H9 (cell line): Measurements from ENCODE around the gene PNPO. TPM values are rescaled to one million over a fixed set of nuclear protein-coding genes. Genes with fewer than 3 reads are reported as not detected.

ENCODE experiments used
- DNase-seq: peaks from one replicate; pipeline ENCODE4 v3.0.0-alpha.2; 2017
- H2AFZ ChIP-seq: one replicate; pipeline ENCODE4 v1.6.1; 2013; ENCODE audit warnings: mild to moderate bottlenecking, low read length, control low read depth, moderate library complexity
- H2AK5ac ChIP-seq: 2 replicates; pipeline ENCODE4 v1.6.1; 2013; ENCODE audit warnings: low read length, control low read depth, mixed read lengths; ENCODE audit not compliant: insufficient read length
- H2BK120ac ChIP-seq: one replicate; pipeline ENCODE4 v1.6.1; 2013; ENCODE audit warnings: low read depth, mild to moderate bottlenecking, low read length, control low read depth, inconsistent platforms; ENCODE audit not compliant: poor library complexity, severe bottlenecking
- H2BK12ac ChIP-seq: 2 replicates; pipeline ENCODE4 v1.6.1; 2013; ENCODE audit warnings: low read length, control low read depth, mixed read lengths, low read depth; ENCODE audit not compliant: insufficient read length
- H2BK15ac ChIP-seq: 2 replicates; pipeline ENCODE4 v1.6.1; 2013; ENCODE audit warnings: low read depth, low read length, control low read depth
- H2BK20ac ChIP-seq: one replicate; pipeline ENCODE4 v1.6.1; 2013; ENCODE audit warnings: low read depth, mild to moderate bottlenecking, low read length, control low read depth, inconsistent platforms; ENCODE audit not compliant: poor library complexity, severe bottlenecking
- H2BK5ac ChIP-seq: 2 replicates; pipeline ENCODE4 v1.6.1; 2013; ENCODE audit warnings: low read length, control low read depth, mixed read lengths; ENCODE audit not compliant: insufficient read length
- H3K14ac ChIP-seq: 2 replicates; pipeline ENCODE4 v1.6.1; 2013; ENCODE audit warnings: low read length, control low read depth; ENCODE audit not compliant: insufficient read depth
- H3K18ac ChIP-seq: 2 replicates; pipeline ENCODE4 v1.6.1; 2013; ENCODE audit warnings: low read depth, mild to moderate bottlenecking, mixed read lengths, low read length, control low read depth; ENCODE audit not compliant: insufficient read length
- H3K23ac ChIP-seq: 2 replicates; pipeline ENCODE4 v1.6.1; 2013; ENCODE audit warnings: low read length, control low read depth, mixed read lengths, low read depth; ENCODE audit not compliant: insufficient read length
- H3K23me2 ChIP-seq: 2 replicates; pipeline ENCODE4 v1.6.1; 2013; ENCODE audit warnings: low read depth, mild to moderate bottlenecking, mixed read lengths, low read length, control low read depth; ENCODE audit not compliant: insufficient read length, poor library complexity, severe bottlenecking
- H3K27ac ChIP-seq: 2 replicates; pipeline ENCODE4 v1.5.1; 2013; ENCODE audit warnings: low read length, control low read depth, mixed read lengths, low read depth; ENCODE audit not compliant: insufficient read length
- H3K27me3 ChIP-seq: 2 replicates; pipeline ENCODE4 v1.6.1; 2013; ENCODE audit warnings: low read length, control low read depth, inconsistent platforms; ENCODE audit not compliant: insufficient read depth
- H3K4ac ChIP-seq: 2 replicates; pipeline ENCODE4 v1.6.1; 2013; ENCODE audit warnings: low read depth, mild to moderate bottlenecking, control low read depth, inconsistent platforms, low read length, moderate library complexity
- H3K4me1 ChIP-seq: 2 replicates; pipeline ENCODE4 v1.6.1; 2013; ENCODE audit warnings: low read length, control low read depth, inconsistent platforms; ENCODE audit not compliant: insufficient read depth
- H3K4me2 ChIP-seq: 2 replicates; pipeline ENCODE4 v1.6.1; 2013; ENCODE audit warnings: low read length, control low read depth, mixed read lengths; ENCODE audit not compliant: insufficient read length, insufficient read depth
- H3K56ac ChIP-seq: 2 replicates; pipeline ENCODE4 v1.6.1; 2013; ENCODE audit warnings: low read depth, mild to moderate bottlenecking, mixed read lengths, low read length, control low read depth; ENCODE audit not compliant: insufficient read length
- H3K79me1 ChIP-seq: 2 replicates; pipeline ENCODE4 v1.6.1; 2013; ENCODE audit warnings: low read depth, mild to moderate bottlenecking, moderate library complexity, low read length, control low read depth, inconsistent platforms; ENCODE audit not compliant: insufficient read depth, poor library complexity, severe bottlenecking
- H3K79me2 ChIP-seq: 2 replicates; pipeline ENCODE4 v1.6.1; 2013; ENCODE audit warnings: low read length, control low read depth, inconsistent platforms; ENCODE audit not compliant: insufficient read depth
- H3K9ac ChIP-seq: 2 replicates; pipeline ENCODE4 v1.6.1; 2013; ENCODE audit warnings: low read length, control low read depth, mixed read lengths; ENCODE audit not compliant: insufficient read length; ENCODE audit errors: extremely low read depth
- H3K9me3 ChIP-seq: one replicate; pipeline ENCODE4 v1.6.1; 2013; ENCODE audit warnings: low read depth, low read length, inconsistent platforms; ENCODE audit not compliant: control insufficient read depth
- H3T11ph ChIP-seq: one replicate; pipeline ENCODE4 v1.6.1; 2013; ENCODE audit warnings: mild to moderate bottlenecking, low read length, control low read depth, inconsistent platforms
- H4K20me1 ChIP-seq: one replicate; pipeline ENCODE4 v1.6.1; 2013; ENCODE audit not compliant: control insufficient read depth, insufficient read length, insufficient read depth
- H4K5ac ChIP-seq: 2 replicates; pipeline ENCODE4 v1.6.1; 2013; ENCODE audit warnings: low read depth, mild to moderate bottlenecking, mixed read lengths, low read length, control low read depth; ENCODE audit not compliant: insufficient read length
- H4K8ac ChIP-seq: replicated peaks from 2 replicates; pipeline ENCODE4 v1.6.1; 2013; ENCODE audit warnings: low read length, control low read depth, mixed read lengths, low read depth; ENCODE audit not compliant: insufficient read length
- H4K91ac ChIP-seq: 2 replicates; pipeline ENCODE4 v1.6.1; 2013; ENCODE audit warnings: low read depth, mild to moderate bottlenecking, moderate library complexity, mixed read lengths, low read length, control low read depth; ENCODE audit not compliant: insufficient read length
- H3K27ac Mint-ChIP-seq, 3 experiments: 2 replicates in 2 of 3; 3 replicates in 1 of 3; pipeline ENCODE4 v1.8.0; 2020 to 2021; ENCODE audit warnings: mixed read lengths in 3 of 3, mild to moderate bottlenecking in 1 of 3, moderate library complexity in 1 of 3
- H3K27me3 Mint-ChIP-seq: 2 replicates; pipeline ENCODE4 v1.8.0; 2021; ENCODE audit warnings: low read depth, mild to moderate bottlenecking, moderate library complexity, mixed read lengths
- H3K36me3 Mint-ChIP-seq, 3 experiments: 2 replicates in 2 of 3; 3 replicates in 1 of 3; pipeline ENCODE4 v1.8.0; 2020 to 2021; ENCODE audit warnings: low read depth in 3 of 3, mixed read lengths in 3 of 3; ENCODE audit not compliant: insufficient read depth in 1 of 3
- H3K4me1 Mint-ChIP-seq, 2 experiments: 2 replicates each; pipeline ENCODE4 v1.8.0; 2020; ENCODE audit warnings: mixed read lengths in 2 of 2
- H3K4me3 Mint-ChIP-seq, 2 experiments: 2 replicates in 1 of 2; 3 replicates in 1 of 2; pipeline ENCODE4 v1.8.0; 2020 to 2021; ENCODE audit warnings: mild to moderate bottlenecking in 2 of 2, mixed read lengths in 2 of 2, moderate library complexity in 1 of 2
- H3K9me3 Mint-ChIP-seq, 2 experiments: 2 replicates in 1 of 2; 3 replicates in 1 of 2; pipeline ENCODE4 v1.8.0; 2020; ENCODE audit warnings: mild to moderate bottlenecking in 2 of 2, mixed read lengths in 2 of 2, moderate library complexity in 1 of 2
- CTCF ChIP-seq: fragments of 200-600 bp; sonication (generic); conservative IDR thresholded peaks from 3 replicates; pipeline ENCODE4 v1.8.0; 2021; ENCODE audit warnings: antibody characterized with exemption, mild to moderate bottlenecking
- WGBS: extraction: QIAGEN DNeasy Blood & Tissue Kit; methylation state at CpG from one replicate; pipeline ENCODE4 v1.1.7; 2013; ENCODE audit warnings: missing lambda C conversion rate, low lambda C conversion rate, mixed read lengths; ENCODE audit not compliant: insufficient read length; ENCODE audit errors: extremely low coverage; 5-methylcytosine and 5-hydroxymethylcytosine counted together
- total RNA-seq: library from RNA; stranded (reverse); gene quantifications from 2 replicates; pipeline ENCODE4 v1.2.1, GENCODE V29; 2021

The PNPO gene
- total RNA-seq, 1 experiment from 2014 or later, result 6.7 TPM

GRCh38 chr17:47913050-47913449, 28.3 kb upstream of the PNPO start:
- Mint-ChIP-seq H3K27ac (no peak overlapping the region), H3K4me1 (no peaks in the 10 kb centered on the region; a peak in 1 of 4 replicates), H3K4me3 (no peak overlapping the region), H3K27me3 (no peaks in the 10 kb centered on the region), H3K9me3 (no peaks in the 10 kb centered on the region), H3K36me3 (peaks cover 0 to 22% (median 16%) of the 10 kb centered on the region in 3 experiments; a peak in 5 of 7 replicates)
- no peak for DNase-seq
- no peak overlapping the region for H2AFZ ChIP-seq
- no peak overlapping the region for H3K4ac ChIP-seq
- no peak overlapping the region for H2BK5ac ChIP-seq
- no peaks in the 10 kb centered on the region for H3K9me3 ChIP-seq
- H2AK5ac ChIP-seq, result no peak overlapping the region
- no peak overlapping the region for H3K23ac ChIP-seq
- H3K4me1 ChIP-seq, result no peaks in the 10 kb centered on the region
- H4K20me1 ChIP-seq, result no peaks in the 10 kb centered on the region
- H2BK12ac ChIP-seq, result no peak overlapping the region
- WGBS, result no CpG with 5 or more reads among the region's 2 CpGs
- no peak overlapping the region for H3K4me2 ChIP-seq
- H4K8ac ChIP-seq, result no peak overlapping the region
- H4K5ac ChIP-seq, result no peak overlapping the region
- H2BK15ac ChIP-seq, result no peak overlapping the region
- no peak overlapping the region for H3K18ac ChIP-seq
- no peak overlapping the region for H3K9ac ChIP-seq
- no peak for TF ChIP-seq CTCF
- H3T11ph ChIP-seq, result no peak overlapping the region
- H3K27me3 ChIP-seq, result no peaks in the 10 kb centered on the region
- H3K56ac ChIP-seq, result no peak overlapping the region
- no peaks in the 10 kb centered on the region for H3K79me1 ChIP-seq
- no peak overlapping the region for H3K14ac ChIP-seq
- no peaks in the 10 kb centered on the region for H3K79me2 ChIP-seq
- no peaks in the 10 kb centered on the region for H3K23me2 ChIP-seq
- no peak overlapping the region for H2BK20ac ChIP-seq
- no peak overlapping the region for H4K91ac ChIP-seq
- H3K27ac ChIP-seq, result no peak overlapping the region
- H2BK120ac ChIP-seq, result no peak overlapping the region
